ENCODE data around the gene NEK4. TPM values are rescaled to one million over a fixed set of nuclear protein-coding genes. Genes with fewer than 3 reads are reported as not detected.

The NEK4 gene
- polyA plus RNA-seq, 1 of the 3 experiments (the other 2 are of a cell fraction), result 8.8 TPM

- H3K27me3 ChIP-seq (ENCODE audit: insufficient read depth), result no peaks in the 10 kb centered on the region
- no peak overlapping the region for H3K9ac ChIP-seq
- no peak overlapping the region for H2AFZ ChIP-seq (ENCODE audit: low read depth)
- H3K4me3 ChIP-seq (ENCODE audit: low read depth in 2 of 2, low read length in 1 of 2), result no peak overlapping the region
- no peak overlapping the region for H3K4me2 ChIP-seq
- ChIA-PET CTCF (no interaction called here), POLR2A (no interaction called here)
- H3K79me2 ChIP-seq (ENCODE audit: insufficient read depth), result no peaks in the 10 kb centered on the region
- no peaks in the 10 kb centered on the region for H4K20me1 ChIP-seq (ENCODE audit: insufficient read depth)
- DNase-seq, result no peak
- peaks cover 0 to 28% of the 10 kb centered on the region in 2 experiments for H3K36me3 ChIP-seq (replicated peaks in 1 of 2; ENCODE audit: control insufficient read depth in 1 of 2, insufficient read depth in 2 of 2, low read length in 1 of 2)
- no peak for TF ChIP-seq FOSL2 (IDR thresholded peaks at IDR 0.05; ENCODE audit: borderline replicate concordance, low read depth)
- TF ChIP-seq TAF1 (IDR thresholded peaks at IDR 0.05; ENCODE audit: borderline replicate concordance, low read depth, low read length), result no peak
- TF ChIP-seq POLR2AphosphoS5 (IDR thresholded peaks at IDR 0.05; ENCODE audit: low read depth, low read length), result no peak
- TF ChIP-seq JUND (IDR thresholded peaks at IDR 0.05), result no peak
- TF ChIP-seq RXRA (IDR thresholded peaks at IDR 0.05; ENCODE audit: borderline replicate concordance, low read depth), result no peak
- H3K27ac ChIP-seq (ENCODE audit: low read depth in 2 of 2, low read length in 1 of 2), result no peak overlapping the region
- WGBS (ENCODE audit: low lambda C conversion rate), result 100% methylated on average over 1 of the region's 1 CpG
- H3F3A ChIP-seq (replicated peaks; ENCODE audit: insufficient read depth), result no peaks in the 10 kb centered on the region
- H3K9me3 ChIP-seq, result peaks cover 4% of the 10 kb centered on the region; the same call in 1 of the 2 replicates
- H3K4me1 ChIP-seq (ENCODE audit: control insufficient read depth in 1 of 2, insufficient read depth in 2 of 2, low read depth in 1 of 2, low read length in 1 of 2), result no peaks in the 10 kb centered on the region
- no peaks in the 10 kb centered on the region for H3K9me2 ChIP-seq
These were observed 49.1 kb downstream of the NEK4 start for GRCh38 chr3:52721730-52722008.

GRCh38 chr3:52721002-52721729 lies 49.6 kb downstream of the NEK4 start:
- ChIA-PET POLR2A (no interaction called here), CTCF (interaction anchor here (0.6 kb wide), 1 partner anchor 787 kb away, joined by 3 read pairs; no protein-coding TSS in a partner anchor)
- no peaks in the 10 kb centered on the region for H3K4me1 ChIP-seq (ENCODE audit: control insufficient read depth in 1 of 2, insufficient read depth in 2 of 2, low read depth in 1 of 2, low read length in 1 of 2)
- H3K27ac ChIP-seq (ENCODE audit: low read depth in 2 of 2, low read length in 1 of 2), result no peak overlapping the region
- H3K9ac ChIP-seq, result no peak overlapping the region
- H2AFZ ChIP-seq (ENCODE audit: low read depth), result no peak overlapping the region
- TF ChIP-seq IRF3 (IDR thresholded peaks at IDR 0.05; ENCODE audit: low read depth, low read length), result no peak
- TF ChIP-seq GABPA (IDR thresholded peaks at IDR 0.05; ENCODE audit: low read depth), result no peak
- TF ChIP-seq GATA2 (CRISPR knock-in tag; IDR thresholded peaks at IDR 0.05), result no peak
- no peak for TF ChIP-seq POLR2AphosphoS5 (IDR thresholded peaks at IDR 0.05; ENCODE audit: low read depth, low read length)
- TF ChIP-seq USF2 (IDR thresholded peaks at IDR 0.05; ENCODE audit: borderline replicate concordance, low read depth, low read length), result no peak
- TF ChIP-seq CTCF (IDR thresholded peaks at IDR 0.05), result no peak
- TF ChIP-seq TCF12 (IDR thresholded peaks at IDR 0.05), result no peak
- TF ChIP-seq JUND (IDR thresholded peaks at IDR 0.05), result no peak
- TF ChIP-seq CHD2 (IDR thresholded peaks at IDR 0.05; ENCODE audit: low read length, partially characterized antibody), result no peak
- no peak for TF ChIP-seq FOXJ3 (CRISPR knock-in tag; IDR thresholded peaks at IDR 0.05)
- no peak for TF ChIP-seq NRF1 (IDR thresholded peaks at IDR 0.05; ENCODE audit: low read depth, low read length)
- TF ChIP-seq ZBTB33 (IDR thresholded peaks at IDR 0.05; ENCODE audit: borderline replicate concordance, low read depth), result no peak
- TF ChIP-seq FOXM1 (IDR thresholded peaks at IDR 0.05; ENCODE audit: low read depth), result no peak
- no peak for TF ChIP-seq RAD21 (IDR thresholded peaks at IDR 0.05; ENCODE audit: low read length)
- TF ChIP-seq FOSL2 (IDR thresholded peaks at IDR 0.05; ENCODE audit: borderline replicate concordance, low read depth), result no peak
- TF ChIP-seq EP300 (IDR thresholded peaks at IDR 0.05; ENCODE audit: borderline replicate concordance in 1 of 2, low read depth in 1 of 2, low read length in 1 of 2), result no peak
- no peak for TF ChIP-seq PBX3 (IDR thresholded peaks at IDR 0.05)
- TF ChIP-seq MAX (IDR thresholded peaks at IDR 0.05; ENCODE audit: low read depth), result no peak
- no peak for TF ChIP-seq TEAD4 (IDR thresholded peaks at IDR 0.05; ENCODE audit: borderline replicate concordance, insufficient read depth)
- no peak for DNase-seq
- no peak overlapping the region for H3K4me2 ChIP-seq
- H4K20me1 ChIP-seq (ENCODE audit: insufficient read depth), result no peaks in the 10 kb centered on the region
- 91% methylated on average over 6 of the region's 6 CpGs for WGBS (ENCODE audit: low lambda C conversion rate)
- H3K4me3 ChIP-seq (ENCODE audit: low read depth in 2 of 2, low read length in 1 of 2), result no peak overlapping the region
- no peaks in the 10 kb centered on the region for H3F3A ChIP-seq (replicated peaks; ENCODE audit: insufficient read depth)
- H3K9me2 ChIP-seq, result no peaks in the 10 kb centered on the region
- no peaks in the 10 kb centered on the region for H3K79me2 ChIP-seq (ENCODE audit: insufficient read depth)
- peaks cover 4% of the 10 kb centered on the region; the same call in 1 of the 2 replicates for H3K9me3 ChIP-seq
- H3K27me3 ChIP-seq (ENCODE audit: insufficient read depth), result no peaks in the 10 kb centered on the region
- H3K36me3 ChIP-seq (replicated peaks in 1 of 2; ENCODE audit: control insufficient read depth in 1 of 2, insufficient read depth in 2 of 2, low read length in 1 of 2), result peaks cover 0 to 28% of the 10 kb centered on the region in 2 experiments
